GM18519 (cell line): ENCODE data around the gene GPANK1.

Source experiments
- ATAC-seq: cut with Tn5 transposase; IDR thresholded peaks from one replicate; pipeline ENCODE4 v1.9.1; 2021; ENCODE audit warnings: mild to moderate bottlenecking, moderate library complexity; ENCODE audit not compliant: unreplicated experiment, low FRiP score

Gene GPANK1

DNA sequence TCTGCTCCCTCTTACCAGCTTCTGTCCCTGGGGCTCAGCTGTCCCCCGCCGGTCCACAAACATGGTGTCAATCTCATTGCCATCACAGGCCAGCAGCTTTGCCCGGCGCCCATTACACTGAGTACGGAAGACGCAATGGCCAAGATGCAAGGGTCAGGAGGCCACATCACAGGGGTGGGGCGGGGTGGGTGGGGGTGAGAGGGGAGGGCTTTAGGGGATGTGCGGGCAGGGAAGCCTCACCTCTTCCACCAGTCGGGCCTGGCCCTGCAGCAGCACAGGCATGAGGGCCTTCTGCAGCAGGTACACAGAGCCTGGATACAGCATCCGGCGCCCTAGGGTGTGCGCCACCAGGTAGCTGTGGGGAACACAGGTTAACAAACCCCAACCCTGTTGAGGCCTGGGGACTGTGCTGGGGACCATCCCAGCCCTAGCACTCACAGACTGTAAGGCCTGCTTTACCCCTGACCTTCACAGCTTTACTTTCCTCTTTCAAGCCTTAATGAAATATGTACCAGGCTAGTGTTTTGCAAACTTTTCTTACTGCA lies 26.8 kb upstream of the GPANK1 start:
- ATAC-seq = no peak

DNA sequence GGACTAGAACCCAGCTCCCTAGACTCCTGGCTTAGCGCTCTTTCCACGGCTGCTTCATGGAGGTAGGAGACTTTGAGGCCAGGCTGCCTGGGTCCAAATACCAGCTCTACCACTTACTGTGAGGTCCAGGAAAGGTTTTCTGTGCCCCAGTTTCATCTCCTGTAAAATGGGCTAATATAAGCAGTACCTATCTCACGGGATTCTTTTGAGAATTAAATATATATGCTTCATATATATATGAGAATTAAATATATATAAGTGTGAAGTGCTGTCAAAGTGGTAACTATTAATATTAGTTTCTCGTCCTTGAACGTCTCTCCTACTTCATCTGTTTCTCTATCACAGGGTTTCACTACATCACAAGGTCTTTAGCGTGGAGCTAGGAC lies 26.3 kb upstream of the GPANK1 start:
- no peak for ATAC-seq

DNA sequence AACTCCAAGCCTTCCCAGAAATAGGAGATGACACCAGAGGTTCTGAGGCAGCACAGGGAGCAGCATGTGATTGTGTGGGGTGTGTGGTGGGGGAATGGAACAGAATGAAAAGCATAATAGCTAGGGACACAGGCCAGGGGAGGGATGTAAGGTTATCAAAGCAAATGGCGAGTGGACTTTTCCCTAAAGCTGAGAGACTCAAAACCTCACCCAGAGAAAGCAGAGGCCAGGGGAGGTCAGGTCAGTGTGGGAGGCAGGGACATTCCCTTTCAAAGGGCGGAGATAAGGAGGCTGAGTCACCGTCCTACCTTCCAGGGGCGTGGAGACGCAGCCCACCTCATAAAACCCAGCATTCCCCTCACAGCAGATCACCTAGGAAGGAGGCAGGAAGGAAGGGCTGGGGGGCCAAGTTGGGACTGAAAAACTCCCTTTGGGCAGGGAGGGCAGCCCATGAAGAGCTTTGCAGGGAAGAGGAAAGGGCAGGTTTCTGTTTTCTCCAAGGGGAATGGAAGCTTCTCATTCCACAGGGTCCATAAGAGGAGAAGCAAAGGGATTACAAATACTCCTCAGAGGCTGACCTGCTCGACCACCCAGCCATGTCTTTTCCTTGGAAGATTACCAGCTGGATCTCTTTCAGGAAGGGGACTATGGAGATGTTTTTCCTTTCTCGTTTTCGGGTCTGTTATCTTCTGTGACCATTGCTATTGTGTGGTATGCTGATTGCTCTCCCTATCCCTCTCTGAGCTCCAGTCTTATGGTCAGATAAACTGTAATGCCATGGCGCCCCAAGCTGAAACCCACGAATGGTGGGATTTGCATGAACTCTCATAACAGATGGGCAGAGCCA lies 25.7 kb upstream of the GPANK1 start:
- no peak for ATAC-seq

DNA sequence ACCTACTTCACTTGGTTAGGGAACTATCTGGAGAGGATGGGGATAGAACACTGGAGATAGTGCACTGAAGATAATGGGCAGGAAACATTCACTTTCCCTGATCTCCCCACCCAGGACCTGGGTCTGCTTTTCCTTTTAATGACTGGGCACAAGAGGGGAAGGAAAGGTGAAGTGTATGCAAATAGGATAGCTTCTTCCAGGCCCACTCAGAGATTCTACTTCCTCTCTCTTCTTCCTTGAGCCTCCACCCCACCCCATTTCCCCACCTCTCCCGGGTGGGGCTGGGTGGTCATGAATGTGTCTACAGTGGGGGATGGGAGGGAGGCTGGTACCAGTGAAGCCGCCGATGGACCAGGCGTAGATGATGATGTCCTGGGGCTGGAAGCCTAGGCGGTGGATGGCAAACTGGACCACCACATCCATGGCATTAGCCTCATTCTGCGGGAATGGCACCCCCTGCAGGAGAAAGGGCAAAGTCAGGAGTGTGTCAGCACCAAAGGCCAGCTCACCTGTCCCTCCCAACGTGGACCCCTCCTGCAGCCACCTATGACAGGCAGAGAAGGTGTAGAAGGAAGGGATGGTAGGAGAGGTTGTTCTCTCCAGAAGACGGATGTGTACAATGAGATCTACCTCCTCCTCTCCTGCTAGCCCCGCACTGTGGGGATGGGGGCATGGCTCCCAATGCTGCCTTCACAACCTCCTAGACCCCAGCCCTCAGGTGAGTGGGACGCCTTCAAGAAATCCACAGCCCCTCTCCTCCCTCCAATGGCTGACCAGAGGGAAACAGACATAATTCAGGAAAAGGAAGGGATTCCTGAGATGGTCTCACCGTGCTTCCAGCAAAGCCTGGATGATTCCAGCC lies 24.7 kb upstream of the GPANK1 start:
- ATAC-seq = no peak

DNA sequence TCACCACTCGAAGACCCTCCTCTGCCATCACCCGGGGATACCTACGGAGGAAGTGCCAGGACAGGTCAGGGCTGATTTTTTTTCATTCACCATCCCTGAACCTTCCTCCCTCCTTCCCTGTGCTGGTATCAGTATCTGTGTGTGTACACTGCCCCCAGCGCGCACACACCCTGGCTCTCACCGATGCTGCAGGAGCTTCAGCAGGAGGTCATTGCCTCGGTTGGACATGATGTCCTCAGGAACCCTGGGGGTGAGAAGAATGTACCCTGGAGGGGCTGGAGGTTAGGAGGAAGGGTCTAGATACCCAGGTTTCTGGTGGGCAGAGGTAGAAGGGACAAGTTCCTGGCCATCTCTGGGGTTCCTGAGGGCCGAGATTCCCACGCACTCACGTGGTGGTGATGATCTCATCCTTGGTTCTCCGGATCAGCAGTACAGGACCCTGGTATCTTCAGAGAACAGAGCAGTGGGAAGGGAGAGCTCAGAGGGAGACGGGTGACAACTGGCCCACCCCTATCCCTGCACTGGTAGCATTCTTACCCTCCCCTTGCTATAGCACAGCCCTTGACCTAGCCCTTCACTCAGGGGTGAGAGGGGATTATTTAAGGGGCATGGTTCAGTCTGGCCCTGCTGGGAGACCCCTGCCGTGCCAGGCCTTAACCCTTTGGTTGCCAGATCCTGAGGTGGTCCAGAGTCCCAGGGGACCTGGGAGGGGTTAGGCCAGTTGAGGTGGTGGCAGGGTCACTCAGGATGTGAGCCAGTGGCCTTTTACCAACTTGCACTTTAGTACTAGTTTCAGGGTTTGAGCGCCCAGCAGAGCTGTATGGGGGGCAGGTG lies 23.3 kb upstream of the GPANK1 start:
- no peak for ATAC-seq

DNA sequence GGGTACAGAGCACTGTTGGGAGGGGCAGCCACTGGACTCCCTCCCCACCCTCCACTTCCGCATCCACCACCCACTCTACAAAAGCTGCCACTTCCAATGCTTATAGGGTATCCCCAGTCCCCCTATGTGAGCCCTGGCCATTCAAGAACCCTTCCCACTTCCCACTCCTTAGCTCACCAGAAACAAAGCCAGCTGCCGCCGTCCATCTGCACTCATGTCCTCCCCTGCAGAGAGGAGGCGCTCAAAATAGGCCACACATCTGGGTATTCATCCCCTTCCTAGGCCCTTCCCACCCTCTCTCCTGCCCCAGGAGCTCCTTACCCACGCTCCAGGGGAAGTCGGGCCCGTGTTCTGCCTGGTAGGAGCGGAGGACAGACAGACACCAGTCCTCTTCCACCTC lies 22.5 kb upstream of the GPANK1 start:
- no peak for ATAC-seq

DNA sequence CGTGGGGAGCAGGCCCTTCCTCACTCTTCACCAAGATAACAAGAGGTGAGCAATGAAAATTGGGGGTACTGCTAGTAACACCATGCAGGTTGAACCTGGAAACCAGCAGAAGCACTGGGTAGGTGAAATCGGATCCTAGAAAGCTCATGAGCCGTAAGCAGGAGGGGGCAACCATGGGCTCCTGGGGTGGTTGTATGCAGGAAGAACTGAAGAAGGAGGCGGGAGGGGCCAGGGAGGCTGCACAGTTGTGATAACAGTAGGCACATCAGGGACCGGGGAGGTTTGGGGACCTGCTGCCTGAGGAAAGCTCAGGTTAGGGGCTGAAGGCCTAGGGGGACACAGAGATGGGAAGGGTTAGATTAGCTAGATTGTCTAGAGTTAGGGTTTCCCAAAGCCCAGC lies 21.7 kb upstream of the GPANK1 start:
- ATAC-seq = no peak

DNA sequence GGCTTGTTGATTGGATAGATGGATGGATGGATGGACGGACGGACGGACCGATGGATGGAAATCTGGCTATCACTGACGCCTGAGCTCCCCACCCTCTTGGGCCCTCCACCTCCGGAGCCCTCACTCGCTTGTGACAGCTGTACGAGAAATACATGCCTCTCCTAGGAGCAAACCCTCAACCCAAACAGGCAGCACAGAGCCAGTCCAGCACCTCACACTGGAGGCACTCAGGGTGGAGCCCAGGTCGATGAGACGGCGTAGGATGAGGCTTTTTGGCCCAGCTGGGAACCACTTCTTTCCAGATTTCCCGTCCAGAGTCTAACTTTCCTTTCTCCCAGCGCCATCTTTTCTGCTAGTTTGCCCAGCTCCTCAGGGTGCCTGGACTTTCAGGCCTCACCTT lies 18.8 kb upstream of the GPANK1 start:
- no peak for ATAC-seq

DNA sequence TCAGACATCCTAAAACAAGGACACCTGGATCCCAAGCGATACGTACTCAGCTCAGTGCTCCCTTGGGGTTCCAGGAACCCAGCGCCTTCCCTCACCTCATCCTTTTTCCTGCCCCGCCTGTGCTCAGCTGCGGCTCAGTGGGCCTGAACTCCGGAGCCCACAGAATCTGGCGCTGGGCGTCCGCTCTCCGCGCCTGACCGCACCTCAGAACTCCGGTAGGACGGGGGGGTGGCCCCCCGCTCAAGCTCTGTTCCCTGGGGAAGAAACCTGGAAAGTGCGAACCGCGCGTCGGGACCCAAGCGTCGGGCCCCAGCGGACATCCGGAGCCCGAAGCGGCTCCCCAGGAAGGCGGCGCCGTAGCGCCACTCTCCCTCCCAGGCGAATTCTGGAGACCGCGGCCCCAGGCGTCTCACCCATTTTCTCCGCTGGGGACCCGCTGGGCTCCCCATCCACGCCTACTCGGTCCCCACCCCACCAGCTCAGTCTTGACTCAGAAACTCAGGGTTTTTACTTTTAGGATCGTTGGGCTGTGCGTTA lies 16.4 kb upstream of the GPANK1 start:
- ATAC-seq = no peak

DNA sequence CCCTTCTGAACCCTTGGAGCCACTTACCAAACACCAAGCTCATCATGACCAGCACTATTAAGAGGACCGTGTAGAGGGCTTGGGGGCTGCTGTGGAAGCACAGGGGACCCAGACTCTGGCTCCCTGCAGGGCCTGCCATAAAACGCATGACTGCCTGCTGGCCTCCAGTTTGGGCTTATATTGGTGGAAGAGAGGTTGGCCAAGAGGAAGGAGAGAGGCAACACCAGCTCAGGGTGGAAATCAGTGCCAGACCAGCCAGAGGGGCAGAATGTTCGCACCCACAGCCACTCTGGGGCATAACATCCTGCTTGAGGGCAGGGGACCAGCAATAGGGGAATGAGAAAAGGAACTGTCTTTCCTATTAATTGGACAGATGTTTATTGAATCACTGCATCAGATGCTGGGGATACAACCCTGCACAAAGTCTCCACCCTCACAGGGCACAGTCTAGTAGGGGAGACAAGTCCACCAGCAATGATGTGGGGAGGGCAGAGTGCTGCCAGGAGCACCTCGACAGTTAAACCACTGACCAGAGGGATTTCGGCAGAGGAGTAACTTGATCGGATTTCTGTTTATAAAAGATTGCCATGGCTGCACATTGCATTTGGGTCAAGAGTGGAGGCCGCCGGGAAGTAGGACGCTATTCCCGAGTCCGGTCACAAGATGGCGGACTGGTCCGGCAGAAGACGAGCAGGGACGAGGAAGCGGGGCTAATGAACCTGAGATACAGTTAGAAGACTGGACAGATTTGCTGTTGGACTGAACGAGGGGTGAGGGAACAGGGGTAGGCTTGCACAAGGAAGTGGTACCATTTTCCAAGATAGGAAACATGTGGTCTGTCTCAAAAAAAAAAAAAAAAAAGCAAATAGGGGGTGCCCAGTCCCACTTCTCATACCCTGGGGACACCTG lies 15.7 kb upstream of the GPANK1 start, which contains the start of gene LY6G5C:
TSS of gene LY6G5C (minus strand) at position 842 of the 909 bp plus-strand sequence. CDS start at position 148, 694 bp downstream.
- ATAC-seq = no peak

DNA sequence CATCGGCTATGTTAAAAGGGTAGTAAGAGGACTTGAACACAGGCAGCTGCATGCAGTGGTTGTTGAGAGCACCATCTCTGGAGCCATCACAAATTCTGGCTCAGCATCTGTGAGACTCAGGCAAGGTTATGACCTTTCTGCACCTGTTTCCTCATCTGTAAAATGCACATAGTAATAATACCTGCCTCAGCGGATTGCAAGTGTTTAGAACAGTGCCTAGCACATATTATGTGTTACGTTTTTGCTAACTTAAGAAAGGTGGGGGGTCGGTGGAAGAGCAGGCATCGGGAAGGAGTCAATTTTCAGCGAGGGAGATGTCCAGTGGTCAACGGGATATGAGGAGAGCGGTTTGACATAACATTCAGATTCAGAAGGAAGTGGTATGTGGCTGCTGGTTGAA lies 13.2 kb upstream of the GPANK1 start:
- no peak for ATAC-seq

DNA sequence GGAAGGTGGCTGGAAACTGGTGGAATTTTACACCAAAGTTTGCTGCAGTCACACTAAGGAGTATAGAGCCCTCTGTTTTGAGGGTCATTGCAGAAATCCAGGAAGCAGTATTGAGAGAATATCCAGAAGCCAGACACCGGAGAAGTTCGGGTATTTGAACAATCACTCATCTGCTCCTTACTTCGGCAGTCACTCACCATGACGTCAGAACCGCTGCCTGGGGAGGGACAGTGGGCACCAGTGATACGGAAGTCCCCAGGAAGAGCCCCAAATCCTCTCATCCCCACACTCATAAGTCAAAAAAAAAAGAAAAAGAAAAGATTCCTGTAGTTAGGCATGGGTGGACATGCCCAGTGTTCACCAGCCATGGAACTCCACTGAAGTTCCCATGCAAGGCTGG lies 12.1 kb upstream of the GPANK1 start:
- ATAC-seq = no peak

DNA sequence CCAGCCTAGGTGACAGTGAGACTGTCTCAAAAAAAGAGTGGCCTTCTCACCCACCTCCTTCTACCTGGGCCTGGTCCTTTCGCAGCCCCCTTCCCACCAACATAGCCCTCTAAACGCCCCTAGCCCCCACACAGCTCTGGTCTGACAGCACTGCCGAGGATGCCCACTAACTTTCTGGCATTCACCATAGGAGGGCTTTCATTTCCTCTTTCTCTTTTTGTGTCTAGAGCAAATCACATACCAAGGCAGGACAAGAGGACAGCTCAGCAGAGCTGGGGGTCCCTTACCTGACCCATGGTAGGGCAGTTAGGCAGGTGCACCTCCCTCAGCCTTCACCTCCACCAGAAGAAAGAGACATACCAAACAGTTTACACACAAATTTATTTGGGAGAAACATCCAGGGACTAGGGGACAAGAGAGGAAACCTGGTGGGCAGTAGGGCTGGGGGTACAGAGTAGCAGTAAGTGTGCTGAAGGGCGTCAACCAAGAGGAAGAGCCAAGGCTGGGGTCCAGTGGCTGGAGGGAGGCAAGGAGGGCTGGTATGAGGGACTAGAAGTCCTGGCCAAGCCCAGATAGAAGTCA lies 11.6 kb upstream of the GPANK1 start:
- no peak for ATAC-seq

DNA sequence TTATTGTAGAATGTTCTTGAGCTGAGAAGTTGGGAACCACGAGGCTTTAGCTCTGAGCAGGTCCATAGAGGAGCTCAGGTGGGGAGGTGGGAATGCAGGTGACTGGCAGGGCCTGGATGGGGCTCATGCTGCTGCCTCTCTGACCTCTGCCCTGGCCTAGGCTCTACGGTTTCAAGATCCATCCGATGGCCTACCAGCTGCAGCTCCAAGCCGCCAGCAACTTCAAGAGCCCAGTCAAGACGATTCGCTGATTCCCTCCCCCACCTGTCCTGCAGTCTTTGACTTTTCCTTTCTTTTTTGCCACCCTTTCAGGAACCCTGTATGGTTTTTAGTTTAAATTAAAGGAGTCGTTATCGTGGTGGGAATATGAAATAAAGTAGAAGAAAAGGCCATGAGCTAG lies 4.9 kb upstream of the GPANK1 start, which contains the start of gene LY6G5B:
TSS of gene LY6G5B (plus strand) at position 301 of the 400 bp plus-strand sequence. CDS start 975 bp downstream, outside the sequence.
- ATAC-seq = no peak

DNA sequence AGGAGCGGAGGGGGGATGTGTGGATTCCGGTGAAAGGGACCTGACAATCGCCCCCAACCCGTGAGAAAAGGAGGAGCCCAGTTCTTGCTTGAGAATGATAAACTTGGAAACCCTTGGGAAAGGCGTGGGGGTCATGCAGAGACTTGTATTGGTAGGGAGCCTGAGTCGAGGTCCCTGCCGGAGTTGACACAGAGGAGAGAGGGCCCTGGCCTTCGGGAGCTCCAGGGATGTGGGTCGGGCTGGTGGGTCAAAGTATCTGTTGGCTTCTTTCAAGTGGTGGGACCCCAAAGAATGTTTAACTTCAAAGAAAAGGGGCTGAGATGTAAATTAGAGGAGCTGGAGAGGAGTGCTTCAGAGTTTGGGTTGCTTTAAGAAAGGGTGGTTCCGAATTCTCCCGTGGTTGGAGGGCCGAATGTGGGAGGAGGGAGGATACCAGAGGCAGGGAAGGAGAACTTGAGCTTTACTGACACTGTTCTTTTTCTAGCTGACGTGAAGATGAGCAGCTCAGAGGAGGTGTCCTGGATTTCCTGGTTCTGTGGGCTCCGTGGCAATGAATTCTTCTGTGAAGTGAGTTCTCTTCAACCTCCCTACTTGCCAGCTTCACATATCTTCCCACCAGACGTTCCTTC lies 1.7 kb upstream of the GPANK1 start:
- ATAC-seq = no peak

DNA sequence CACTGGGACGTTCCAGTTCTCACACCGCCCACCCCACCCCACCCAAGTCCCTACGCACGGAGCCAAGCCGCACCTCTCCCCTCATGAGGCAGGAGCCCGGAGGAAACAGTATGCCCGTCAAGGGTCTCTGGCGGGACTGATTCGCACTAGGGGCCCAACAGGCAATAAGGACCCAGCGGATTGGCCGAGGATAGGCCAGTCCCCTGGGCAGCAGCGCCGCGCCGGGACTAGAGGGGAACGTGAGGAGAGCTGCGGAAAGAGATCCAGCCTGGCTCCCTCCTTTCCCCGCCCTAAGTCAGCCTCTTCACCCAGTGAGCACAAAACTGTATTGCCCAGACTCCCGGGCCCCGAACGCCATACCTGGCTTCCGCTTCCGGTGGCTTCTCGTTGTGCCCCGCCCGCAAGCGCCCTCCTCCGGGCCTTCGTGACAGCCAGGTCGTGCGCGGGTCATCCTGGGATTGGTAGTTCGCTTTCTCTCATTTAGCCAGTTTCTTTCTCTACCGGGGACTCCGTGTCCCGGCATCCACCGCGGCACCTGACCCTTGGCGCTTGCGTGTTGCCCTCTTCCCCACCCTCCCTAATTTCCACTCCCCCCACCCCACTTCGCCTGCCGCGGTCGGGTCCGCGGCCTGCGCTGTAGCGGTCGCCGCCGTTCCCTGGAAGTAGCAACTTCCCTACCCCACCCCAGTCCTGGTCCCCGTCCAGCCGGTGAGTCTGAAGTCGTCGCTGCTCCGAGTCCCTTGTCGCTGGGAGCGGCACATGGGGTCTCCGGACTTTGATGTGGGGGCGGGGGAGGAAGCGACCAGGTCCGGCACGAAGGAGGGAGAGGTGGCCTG lies 922 bp upstream of the GPANK1 start, which contains the start of gene CSNK2B:
TSS of gene CSNK2B (plus strand) at position 580 of the 836 bp plus-strand sequence. CDS start 752 bp downstream, outside the sequence.
- ATAC-seq = peak; percentile 62
